Coronary artery (tissue), 2 donors: ENCODE data around the gene PRELID2.
"Not testable (repeated sequence)": the region's sequence is repeated elsewhere in the genome, so short reads cannot be mapped to it uniquely, and the experiment has no call there.

Experiments used
- DNase-seq: peaks from one replicate; pipeline ENCODE4 v3.0.0-alpha.2; 2017; ENCODE audit warnings: low spot score
- H3K27ac ChIP-seq, 2 donors: fragments of 200-600 bp; sonication (generic); one replicate each; pipeline ENCODE4 v1.5.1; 2016 to 2019
- H3K4me3 ChIP-seq: fragments of 200-600 bp; sonication (generic); 2 replicates; pipeline ENCODE4 v1.5.1; 2016; ENCODE audit warnings: mild to moderate bottlenecking, moderate library complexity
- TF ChIP-seq, protein P1 (sequence below): fragments of 200-600 bp; sonication (generic); IDR thresholded peaks from one replicate; pipeline ENCODE4 v1.5.1; 2019; ENCODE audit warnings: antibody characterized with exemption

The PRELID2 gene

DNA sequence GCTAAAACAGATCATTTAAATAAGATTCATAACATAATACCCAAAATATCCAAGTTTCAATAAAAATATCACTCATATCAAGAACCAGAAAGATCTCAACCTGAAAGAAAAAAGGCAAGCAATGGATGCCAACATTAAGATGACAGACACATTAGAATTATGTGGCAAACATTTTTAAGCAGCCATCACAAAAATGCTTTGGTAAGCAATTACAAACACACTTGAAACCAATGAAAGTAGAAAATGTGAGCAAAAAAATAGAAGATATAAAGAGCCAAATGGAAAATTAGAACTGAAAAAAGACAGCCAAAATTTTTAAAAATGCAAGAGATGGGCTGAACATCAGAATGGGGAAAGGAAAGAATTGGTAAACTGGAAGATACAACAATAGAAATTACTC, 96.9 kb downstream of the PRELID2 start:
- no peak for DNase-seq
- TF ChIP-seq, protein P1, sequence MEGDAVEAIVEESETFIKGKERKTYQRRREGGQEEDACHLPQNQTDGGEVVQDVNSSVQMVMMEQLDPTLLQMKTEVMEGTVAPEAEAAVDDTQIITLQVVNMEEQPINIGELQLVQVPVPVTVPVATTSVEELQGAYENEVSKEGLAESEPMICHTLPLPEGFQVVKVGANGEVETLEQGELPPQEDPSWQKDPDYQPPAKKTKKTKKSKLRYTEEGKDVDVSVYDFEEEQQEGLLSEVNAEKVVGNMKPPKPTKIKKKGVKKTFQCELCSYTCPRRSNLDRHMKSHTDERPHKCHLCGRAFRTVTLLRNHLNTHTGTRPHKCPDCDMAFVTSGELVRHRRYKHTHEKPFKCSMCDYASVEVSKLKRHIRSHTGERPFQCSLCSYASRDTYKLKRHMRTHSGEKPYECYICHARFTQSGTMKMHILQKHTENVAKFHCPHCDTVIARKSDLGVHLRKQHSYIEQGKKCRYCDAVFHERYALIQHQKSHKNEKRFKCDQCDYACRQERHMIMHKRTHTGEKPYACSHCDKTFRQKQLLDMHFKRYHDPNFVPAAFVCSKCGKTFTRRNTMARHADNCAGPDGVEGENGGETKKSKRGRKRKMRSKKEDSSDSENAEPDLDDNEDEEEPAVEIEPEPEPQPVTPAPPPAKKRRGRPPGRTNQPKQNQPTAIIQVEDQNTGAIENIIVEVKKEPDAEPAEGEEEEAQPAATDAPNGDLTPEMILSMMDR = no peak
- H3K4me3 ChIP-seq = no peak overlapping the region
- H3K27ac ChIP-seq = no peak overlapping the region

DNA sequence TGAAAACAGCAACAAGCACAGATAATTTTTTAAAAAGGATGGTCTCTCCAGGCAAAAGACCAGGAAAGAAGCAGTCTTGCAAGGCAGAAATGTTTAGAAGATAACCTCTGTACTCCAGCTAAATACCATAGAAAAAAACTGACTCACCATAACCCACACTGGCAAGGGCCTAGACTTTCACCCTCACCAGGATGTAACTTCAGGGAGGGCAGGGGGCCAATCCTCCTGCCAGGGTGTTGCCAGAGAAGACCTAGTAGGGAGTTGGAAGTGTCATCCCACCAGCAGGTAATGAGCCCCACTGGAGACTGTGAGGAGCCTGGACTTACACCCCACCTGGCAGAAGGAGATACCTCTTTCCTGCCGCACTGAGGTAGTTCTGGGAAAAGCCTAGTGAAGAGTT, 97.6 kb downstream of the PRELID2 start:
- DNase-seq = no peak
- H3K4me3 ChIP-seq = no peak overlapping the region

DNA sequence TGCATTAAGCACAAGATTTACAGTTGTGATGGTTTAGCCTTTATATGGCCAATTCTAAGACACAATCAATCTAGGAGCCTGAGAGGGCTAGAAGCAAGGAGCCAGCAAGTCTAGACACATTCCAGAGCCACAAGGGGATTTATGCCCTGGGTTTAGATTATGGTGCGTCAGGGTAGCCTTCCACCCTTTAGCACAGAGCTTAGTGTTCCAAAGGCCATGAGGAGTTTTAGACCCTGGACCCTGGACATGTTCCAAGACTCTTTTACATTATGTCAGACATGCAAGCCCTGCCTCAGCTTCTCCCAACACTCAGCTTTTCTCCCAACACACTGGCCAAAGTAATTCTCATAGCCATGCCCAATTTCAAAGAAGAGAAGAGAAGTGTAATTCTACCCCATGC, 105.2 kb downstream of the PRELID2 start:
- H3K4me3 ChIP-seq, DNase-seq, H3K27ac ChIP-seq: not testable (repeated sequence)

More for the DNA sequence above, 97.6 kb downstream of the PRELID2 start:
- TF ChIP-seq, protein P1 = no peak
- no peak overlapping the region for H3K27ac ChIP-seq

DNA sequence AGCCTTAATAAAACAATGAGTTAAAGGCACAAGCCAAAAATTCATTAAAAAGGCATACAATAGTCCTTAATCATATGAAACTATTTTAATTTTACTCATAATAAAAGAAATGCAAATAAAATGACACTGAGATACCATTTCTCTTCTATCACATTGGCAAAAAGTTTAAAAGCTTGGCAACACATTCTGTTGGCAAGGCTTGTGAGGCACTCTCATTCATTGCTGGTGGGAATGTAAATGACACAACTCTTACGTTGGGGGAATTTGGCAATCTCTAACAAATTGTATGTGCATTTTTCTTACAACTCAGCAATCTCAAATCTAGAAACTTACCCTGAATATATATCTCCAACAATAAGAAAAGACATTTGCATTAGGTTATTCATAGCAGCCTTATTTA, 111.6 kb downstream of the PRELID2 start:
- DNase-seq = no peak
- no peak overlapping the region for H3K27ac ChIP-seq
- H3K4me3 ChIP-seq = no peak overlapping the region
- TF ChIP-seq, protein P1 = no peak

DNA sequence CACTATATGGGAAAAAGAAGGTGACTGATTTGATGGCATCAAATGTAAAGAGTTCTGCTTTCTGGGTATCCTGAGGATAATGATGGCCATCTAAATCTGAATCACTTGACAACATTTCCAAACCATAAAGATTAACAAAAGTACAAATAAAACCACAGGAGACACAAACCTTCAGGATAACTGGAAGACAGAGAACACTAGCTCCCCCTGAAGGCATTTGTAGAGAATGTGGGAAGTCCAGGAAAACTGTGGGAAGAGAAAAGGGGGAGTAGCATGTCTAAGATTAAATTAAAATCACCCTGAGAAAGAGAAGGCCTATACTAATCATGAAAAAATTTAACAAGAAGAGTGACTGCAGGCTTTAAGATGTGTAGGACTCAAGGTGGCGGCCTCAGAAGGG, 116.2 kb downstream of the PRELID2 start:
- Histone ChIP-seq H3K4me3 (no peak overlapping the region), H3K27ac (no peak overlapping the region)
- DNase-seq = no peak
- TF ChIP-seq, protein P1 = no peak

DNA sequence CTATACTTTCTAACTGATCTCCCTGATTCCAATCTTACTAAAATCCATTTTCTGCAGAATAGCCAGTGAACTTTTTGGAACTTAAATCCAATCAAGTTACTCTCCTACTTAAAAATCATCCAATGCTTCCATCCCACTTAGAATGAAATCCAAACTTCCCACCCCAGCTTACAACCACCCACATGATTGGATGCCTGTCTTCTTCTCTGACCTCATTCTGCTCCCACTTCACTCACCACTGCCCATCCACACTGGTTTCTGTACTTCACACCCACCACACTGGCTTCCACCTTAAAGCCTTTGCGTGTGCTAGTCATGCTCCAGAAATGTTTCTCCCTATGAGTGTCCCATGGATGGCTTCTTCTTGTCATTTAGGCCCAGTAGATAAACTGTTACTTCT, 119.7 kb downstream of the PRELID2 start:
- H3K27ac ChIP-seq = no peak overlapping the region
- no peak for DNase-seq
- no peak overlapping the region for H3K4me3 ChIP-seq
- TF ChIP-seq, protein P1 = no peak

DNA sequence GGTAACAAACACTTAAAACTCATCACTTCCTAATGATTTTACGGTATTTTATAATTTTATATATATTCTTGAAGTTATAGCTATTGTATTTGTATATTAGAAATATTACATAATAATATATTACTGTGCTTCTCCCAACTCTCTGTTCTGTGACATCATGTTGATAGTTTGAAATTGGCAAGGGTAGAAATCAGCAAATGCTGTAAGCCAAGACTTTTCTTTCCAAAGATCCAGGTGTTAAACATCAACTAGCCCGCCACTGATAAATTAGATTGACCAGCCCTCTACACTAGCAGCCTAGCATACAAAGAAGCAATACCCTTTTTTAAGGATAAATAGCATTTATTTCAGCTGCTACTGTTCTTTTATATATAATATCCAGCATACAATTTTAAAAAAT, 122.9 kb downstream of the PRELID2 start:
- no peak overlapping the region for H3K27ac ChIP-seq
- H3K4me3 ChIP-seq = no peak overlapping the region
- no peak for DNase-seq
- TF ChIP-seq, protein P1 = no peak

DNA sequence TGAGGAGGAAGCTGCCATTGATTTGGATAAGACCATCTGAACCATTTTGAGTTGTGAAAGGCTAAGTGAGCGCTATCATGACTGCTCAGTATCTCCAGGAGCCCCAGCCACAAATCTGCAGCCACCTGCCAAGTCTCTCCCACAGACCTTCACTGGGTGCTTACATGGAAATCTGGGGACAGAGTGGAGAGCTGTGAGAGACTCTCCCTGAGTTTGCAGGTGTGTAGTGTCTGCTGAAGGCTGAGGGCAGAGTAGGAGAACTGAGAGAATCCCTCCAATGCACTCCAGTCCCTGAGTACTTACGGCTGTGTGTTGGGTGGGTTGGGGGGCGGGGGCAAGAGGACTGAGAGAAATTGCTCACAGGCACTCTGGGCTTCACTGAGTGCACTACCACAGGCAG, 123.7 kb downstream of the PRELID2 start:
- Histone ChIP-seq H3K27ac (no peak overlapping the region), H3K4me3 (no peak overlapping the region)
- DNase-seq = no peak
- TF ChIP-seq, protein P1 = no peak
